PC-9 (cell line): ENCODE data around the gene HEMK1. TPM values are rescaled to one million over a fixed set of nuclear protein-coding genes. Genes with fewer than 3 reads are reported as not detected.

ENCODE experiments used
- BruUV-seq: library from RNA; stranded (reverse); fragments of 400-500 nt; replicated peaks from 2 replicates; lab custom pipeline; 2021; lab: Mats Ljungman, UMichigan
- CTCF ChIA-PET: fragments of 300-600 bp; sonication (Branson Sonifier 250); formaldehyde crosslinking; loops from one replicate; lab custom pipeline; 2022; ENCODE audit warnings: antibody characterized with exemption; lab: Charles Lee
- POLR2A ChIA-PET: fragments of 300-600 bp; sonication (Branson Sonifier 250); formaldehyde crosslinking; loops from one replicate; lab custom pipeline; 2022; ENCODE audit warnings: antibody characterized with exemption; ENCODE audit not compliant: unreplicated experiment; lab: Charles Lee
- DNase-seq, 2 experiments: peaks; one replicate each; pipeline versions ENCODE4 v3.0.0 to v3.0.0-alpha.2; 2015 to 2022; ENCODE audit warnings: mixed read lengths in 1 of 2
- H2AFZ ChIP-seq: fragments of 200-600 bp; sonication (generic); 2 replicates; pipeline ENCODE4 v1.8.1; 2017; ENCODE audit warnings: antibody characterized with exemption
- H3F3A ChIP-seq: fragments of 200-600 bp; sonication (generic); 2 replicates; pipeline ENCODE4 v1.8.1; 2017; ENCODE audit warnings: antibody characterized with exemption, mild to moderate bottlenecking, low read depth; ENCODE audit not compliant: insufficient read depth
- H3K27ac ChIP-seq: fragments of 200-600 bp; sonication (generic); 2 replicates; pipeline ENCODE4 v1.6.1; 2016; ENCODE audit warnings: mixed run types
- H3K27me3 ChIP-seq: fragments of 200-600 bp; sonication (generic); 2 replicates; pipeline ENCODE4 v1.6.1; 2016; ENCODE audit warnings: low read depth, mixed run types; ENCODE audit not compliant: insufficient read depth
- H3K36me3 ChIP-seq: fragments of 200-600 bp; sonication (generic); 2 replicates; pipeline ENCODE4 v1.6.1; 2016; ENCODE audit warnings: low read depth, mixed run types
- H3K4me1 ChIP-seq: fragments of 200-600 bp; sonication (generic); replicated peaks from 2 replicates; pipeline ENCODE4 v1.6.1; 2016; ENCODE audit warnings: mixed run types; ENCODE audit not compliant: insufficient read depth
- H3K4me2 ChIP-seq: fragments of 200-600 bp; sonication (generic); 2 replicates; pipeline ENCODE4 v1.6.1; 2017; ENCODE audit warnings: mixed run types
- H3K4me3 ChIP-seq: fragments of 200-600 bp; sonication (generic); 2 replicates; pipeline ENCODE4 v1.6.1; 2016; ENCODE audit warnings: mixed run types
- H3K79me2 ChIP-seq: fragments of 200-600 bp; sonication (generic); 2 replicates; pipeline ENCODE4 v1.6.1; 2017; ENCODE audit warnings: low read depth, mixed run types
- H3K9me2 ChIP-seq: fragments of 200-600 bp; sonication (generic); 2 replicates; pipeline ENCODE4 v1.8.1; 2017; ENCODE audit warnings: mild to moderate bottlenecking; ENCODE audit not compliant: insufficient read depth
- H3K9me3 ChIP-seq: fragments of 200-600 bp; sonication (generic); 2 replicates; pipeline ENCODE4 v1.8.1; 2016; ENCODE audit warnings: low read depth; ENCODE audit not compliant: insufficient read depth
- H4K20me1 ChIP-seq: fragments of 200-600 bp; sonication (generic); 2 replicates; pipeline ENCODE4 v1.8.1; 2017; ENCODE audit not compliant: insufficient read depth
- EZH2 ChIP-seq: fragments of 200-600 bp; sonication (generic); IDR thresholded peaks from 2 replicates; pipeline ENCODE4 v1.8.0; 2017; ENCODE audit warnings: antibody characterized with exemption, low read depth
- intact Hi-C: fragments of 100-400 bp; cut with micrococcal nuclease; formaldehyde crosslinking; loops from one replicate; pipeline ENCODE4 v1.10.0; 2022; ENCODE audit not compliant: unreplicated experiment
- total RNA-seq: library from RNA; stranded (reverse); gene quantifications from 2 replicates; pipeline ENCODE4 v1.2.3, GENCODE V29; 2021
- TF ChIP-seq, protein P1 (sequence below): fragments of 200-600 bp; sonication (generic); conservative IDR thresholded peaks from 2 replicates; pipeline ENCODE4 v1.6.1; 2017; ENCODE audit warnings: mixed run types, antibody characterized with exemption, mild to moderate bottlenecking, moderate library complexity

Gene HEMK1
- total RNA-seq, 1 experiment from 2014 or later, result 20.6 TPM

DNA sequence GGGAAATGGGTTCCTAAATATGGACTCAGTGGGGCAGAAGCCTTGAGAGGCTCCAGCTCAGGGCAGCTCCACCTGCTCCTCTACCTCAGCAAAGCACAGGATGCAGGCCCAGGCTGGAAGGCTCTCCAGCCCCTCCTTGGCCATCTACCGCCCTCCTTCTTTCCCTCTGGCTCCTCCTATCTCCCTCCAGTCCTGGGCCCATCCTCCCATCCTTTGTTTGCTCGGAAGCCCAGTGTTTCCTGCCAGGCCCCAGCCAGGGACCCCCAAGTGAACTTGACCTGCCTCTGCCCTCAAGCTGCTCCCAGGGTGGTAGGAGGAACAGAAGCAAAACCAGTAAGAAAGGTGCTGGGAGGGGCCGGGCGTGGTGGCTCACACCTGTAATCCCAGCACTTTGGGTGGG is 67.7 kb downstream of the HEMK1 start:
- Histone ChIP-seq H3K79me2 (peaks cover 27% of the 10 kb centered on the region; the same call in 1 of the 2 replicates), H3K9me2 (no peaks in the 10 kb centered on the region), H3K4me1 (peaks cover 19% of the 10 kb centered on the region), H3K4me3 (no peak overlapping the region), H2AFZ (no peak overlapping the region), H3K9me3 (no peaks in the 10 kb centered on the region), H3K27me3 (no peaks in the 10 kb centered on the region), H3K4me2 (no peak overlapping the region), H4K20me1 (peaks cover 6% of the 10 kb centered on the region; the same call in 1 of the 2 replicates), H3K36me3 (no peaks in the 10 kb centered on the region), H3F3A (peaks cover 9% of the 10 kb centered on the region; the same call in 1 of the 2 replicates), H3K27ac (no peak overlapping the region)
- ChIA-PET POLR2A (no interaction called here), CTCF (no interaction called here)
- BruUV-seq, result no TSS peak
- TF ChIP-seq, protein P1, sequence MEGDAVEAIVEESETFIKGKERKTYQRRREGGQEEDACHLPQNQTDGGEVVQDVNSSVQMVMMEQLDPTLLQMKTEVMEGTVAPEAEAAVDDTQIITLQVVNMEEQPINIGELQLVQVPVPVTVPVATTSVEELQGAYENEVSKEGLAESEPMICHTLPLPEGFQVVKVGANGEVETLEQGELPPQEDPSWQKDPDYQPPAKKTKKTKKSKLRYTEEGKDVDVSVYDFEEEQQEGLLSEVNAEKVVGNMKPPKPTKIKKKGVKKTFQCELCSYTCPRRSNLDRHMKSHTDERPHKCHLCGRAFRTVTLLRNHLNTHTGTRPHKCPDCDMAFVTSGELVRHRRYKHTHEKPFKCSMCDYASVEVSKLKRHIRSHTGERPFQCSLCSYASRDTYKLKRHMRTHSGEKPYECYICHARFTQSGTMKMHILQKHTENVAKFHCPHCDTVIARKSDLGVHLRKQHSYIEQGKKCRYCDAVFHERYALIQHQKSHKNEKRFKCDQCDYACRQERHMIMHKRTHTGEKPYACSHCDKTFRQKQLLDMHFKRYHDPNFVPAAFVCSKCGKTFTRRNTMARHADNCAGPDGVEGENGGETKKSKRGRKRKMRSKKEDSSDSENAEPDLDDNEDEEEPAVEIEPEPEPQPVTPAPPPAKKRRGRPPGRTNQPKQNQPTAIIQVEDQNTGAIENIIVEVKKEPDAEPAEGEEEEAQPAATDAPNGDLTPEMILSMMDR, result no peak
- no peak for TF ChIP-seq EZH2
- DNase-seq, result no peak
- intact Hi-C loops, result no loop called here

DNA sequence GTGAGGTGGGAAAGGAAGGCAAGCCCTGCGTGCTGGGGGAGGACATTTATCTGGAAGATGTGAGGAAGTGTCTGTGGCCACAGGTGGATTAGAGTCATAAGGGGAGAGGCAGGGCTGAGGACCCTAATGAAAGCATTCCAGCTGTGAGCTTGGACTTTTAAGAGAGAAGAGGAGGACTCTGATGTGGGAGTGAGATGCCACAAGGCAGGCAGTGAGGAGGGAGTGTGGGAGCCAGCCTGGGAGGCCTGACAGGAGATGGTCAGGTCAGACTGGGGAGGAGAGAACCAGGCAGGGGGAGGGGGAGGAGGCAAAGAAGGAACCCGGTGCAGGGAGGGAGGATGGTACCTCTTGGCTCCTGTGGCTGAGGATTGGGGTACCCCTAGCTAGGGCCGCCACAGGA is 68.6 kb downstream of the HEMK1 start:
- Histone ChIP-seq H3K27me3 (no peaks in the 10 kb centered on the region), H3K9me2 (no peaks in the 10 kb centered on the region), H2AFZ (no peak overlapping the region), H3K4me1 (peaks cover 9% of the 10 kb centered on the region), H3K27ac (no peak overlapping the region), H3F3A (0 out of 2 replicates have a peak, but pooled peaks cover under 1% of the 10 kb centered on the region), H3K79me2 (peaks cover 20% of the 10 kb centered on the region; the same call in 1 of the 2 replicates), H3K4me3 (no peak overlapping the region), H4K20me1 (peaks cover 6% of the 10 kb centered on the region; the same call in 1 of the 2 replicates), H3K4me2 (no peak overlapping the region), H3K9me3 (no peaks in the 10 kb centered on the region), H3K36me3 (no peaks in the 10 kb centered on the region)
- no TSS peak for BruUV-seq
- intact Hi-C loops, result no loop called here
- ChIA-PET POLR2A (no interaction called here), CTCF (no interaction called here)
- DNase-seq, result no peak
- TF ChIP-seq EZH2, result no peak
- TF ChIP-seq, protein P1, result no peak

DNA sequence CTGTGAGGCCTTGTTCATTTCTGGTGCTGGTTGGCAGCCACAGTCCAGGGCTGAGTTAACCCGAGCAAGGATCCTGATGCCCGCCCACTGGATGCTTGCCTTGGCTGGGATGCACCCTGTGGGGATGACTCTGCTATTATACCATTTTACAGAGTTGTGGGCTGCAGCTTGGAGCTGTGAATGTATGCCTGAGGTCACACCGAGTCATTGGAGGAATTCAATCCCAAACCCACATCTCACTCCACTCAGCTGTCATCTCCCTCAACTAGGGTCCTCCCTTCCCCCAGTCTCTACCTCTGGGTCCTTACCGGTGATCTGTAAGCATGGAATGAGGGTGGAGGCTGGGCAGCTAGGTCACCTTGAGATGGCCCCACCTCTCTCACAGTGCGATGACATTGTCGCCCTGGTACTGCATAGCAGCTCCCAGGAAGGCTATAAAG is 69.8 kb downstream of the HEMK1 start:
- H3K4me2 ChIP-seq, result no peak overlapping the region

More for the DNA sequence above, 69.8 kb downstream of the HEMK1 start:
- ChIA-PET POLR2A (no interaction called here), CTCF (no interaction called here)
- Histone ChIP-seq H4K20me1 (peaks cover 6% of the 10 kb centered on the region; the same call in 1 of the 2 replicates), H3K4me1 (no peaks in the 10 kb centered on the region), H3K79me2 (peaks cover 15% of the 10 kb centered on the region; the same call in 1 of the 2 replicates), H3K9me2 (no peaks in the 10 kb centered on the region), H3K27me3 (no peaks in the 10 kb centered on the region), H3K36me3 (no peaks in the 10 kb centered on the region), H3K27ac (no peak overlapping the region), H3K4me3 (no peak overlapping the region), H2AFZ (no peak overlapping the region), H3F3A (no peaks in the 10 kb centered on the region), H3K9me3 (no peaks in the 10 kb centered on the region)
- no TSS peak for BruUV-seq
- intact Hi-C loops, result no loop called here
- TF ChIP-seq, protein P1, result no peak
- TF ChIP-seq EZH2, result no peak
- no peak for DNase-seq
